Uterus (tissue), 2 donors: ENCODE measurements around the gene NRXN3.

Experiments used
- POLR2A ChIP-seq, 2 donors: fragments of 450-650 bp; IDR thresholded peaks; one replicate each; pipeline ENCODE4 v1.6.1; 2016; ENCODE audit warnings: antibody characterized with exemption in 2 of 2, mild to moderate bottlenecking in 1 of 2, moderate library complexity in 1 of 2
- TF ChIP-seq, protein P1 (sequence below), 4 experiments: fragments of 200-600 bp in 2 of 4; fragments of 450-650 bp in 2 of 4; sonication (generic) in 2 of 4; IDR thresholded peaks; one replicate each; pipeline ENCODE4 v1.5.1; 2016 to 2019; ENCODE audit warnings: antibody characterized with exemption in 4 of 4, mild to moderate bottlenecking in 2 of 4, moderate library complexity in 1 of 4

GRCh38 chr14:78840898-78841297, 670.7 kb downstream of the NRXN3 start:
- TF ChIP-seq, protein P1, sequence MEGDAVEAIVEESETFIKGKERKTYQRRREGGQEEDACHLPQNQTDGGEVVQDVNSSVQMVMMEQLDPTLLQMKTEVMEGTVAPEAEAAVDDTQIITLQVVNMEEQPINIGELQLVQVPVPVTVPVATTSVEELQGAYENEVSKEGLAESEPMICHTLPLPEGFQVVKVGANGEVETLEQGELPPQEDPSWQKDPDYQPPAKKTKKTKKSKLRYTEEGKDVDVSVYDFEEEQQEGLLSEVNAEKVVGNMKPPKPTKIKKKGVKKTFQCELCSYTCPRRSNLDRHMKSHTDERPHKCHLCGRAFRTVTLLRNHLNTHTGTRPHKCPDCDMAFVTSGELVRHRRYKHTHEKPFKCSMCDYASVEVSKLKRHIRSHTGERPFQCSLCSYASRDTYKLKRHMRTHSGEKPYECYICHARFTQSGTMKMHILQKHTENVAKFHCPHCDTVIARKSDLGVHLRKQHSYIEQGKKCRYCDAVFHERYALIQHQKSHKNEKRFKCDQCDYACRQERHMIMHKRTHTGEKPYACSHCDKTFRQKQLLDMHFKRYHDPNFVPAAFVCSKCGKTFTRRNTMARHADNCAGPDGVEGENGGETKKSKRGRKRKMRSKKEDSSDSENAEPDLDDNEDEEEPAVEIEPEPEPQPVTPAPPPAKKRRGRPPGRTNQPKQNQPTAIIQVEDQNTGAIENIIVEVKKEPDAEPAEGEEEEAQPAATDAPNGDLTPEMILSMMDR (IDR thresholded peaks at IDR 0.05) = no peak
- no peak for TF ChIP-seq POLR2A (IDR thresholded peaks at IDR 0.05)
